Measurements from ENCODE around the gene HSFY1. TPM values are rescaled to one million over a fixed set of nuclear protein-coding genes. Genes with fewer than 3 reads are reported as not detected.
"Not testable (repeated sequence)": the region's sequence is repeated elsewhere in the genome, so short reads cannot be mapped to it uniquely, and the experiment has no call there.

Gene HSFY1, protein sequence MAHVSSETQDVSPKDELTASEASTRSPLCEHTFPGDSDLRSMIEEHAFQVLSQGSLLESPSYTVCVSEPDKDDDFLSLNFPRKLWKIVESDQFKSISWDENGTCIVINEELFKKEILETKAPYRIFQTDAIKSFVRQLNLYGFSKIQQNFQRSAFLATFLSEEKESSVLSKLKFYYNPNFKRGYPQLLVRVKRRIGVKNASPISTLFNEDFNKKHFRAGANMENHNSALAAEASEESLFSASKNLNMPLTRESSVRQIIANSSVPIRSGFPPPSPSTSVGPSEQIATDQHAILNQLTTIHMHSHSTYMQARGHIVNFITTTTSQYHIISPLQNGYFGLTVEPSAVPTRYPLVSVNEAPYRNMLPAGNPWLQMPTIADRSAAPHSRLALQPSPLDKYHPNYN
- not detected for total RNA-seq

DNA sequence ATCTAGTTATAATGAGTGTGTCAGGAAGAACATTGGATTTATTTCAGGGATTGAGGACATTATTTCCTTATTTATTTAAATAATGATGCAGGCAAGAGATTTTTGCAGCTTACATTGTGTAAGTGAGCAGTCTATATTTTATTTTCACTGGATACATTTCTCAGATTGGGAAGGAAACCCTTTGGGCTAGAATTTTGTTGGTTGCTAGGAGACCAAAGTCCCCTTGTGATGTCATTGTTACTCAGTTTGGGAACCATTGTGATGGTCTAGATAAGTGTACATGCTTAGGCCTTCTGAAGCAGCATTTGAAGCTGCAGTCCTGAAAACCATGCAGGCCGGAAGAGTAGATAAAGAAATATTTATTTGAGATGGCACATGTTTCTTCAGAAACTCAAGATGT, at the start of gene HSFY1:
Gene HSFY1 (plus strand): TSS at position 301 of the 400 bp plus-strand sequence. CDS start 68 bp downstream, at position 369.
- ATAC-seq; H3K4me3 Mint-ChIP-seq; H3K36me3 Mint-ChIP-seq (ENCODE audit: low read depth); H3K9me3 Mint-ChIP-seq (ENCODE audit: low read depth); DNase-seq; H3K27me3 Mint-ChIP-seq; intact Hi-C loops (cut with DNase I, micrococcal nuclease); H3K27ac Mint-ChIP-seq; CTCF ChIA-PET; H3K4me1 Mint-ChIP-seq; POLR2A ChIA-PET: not testable (repeated sequence)

DNA sequence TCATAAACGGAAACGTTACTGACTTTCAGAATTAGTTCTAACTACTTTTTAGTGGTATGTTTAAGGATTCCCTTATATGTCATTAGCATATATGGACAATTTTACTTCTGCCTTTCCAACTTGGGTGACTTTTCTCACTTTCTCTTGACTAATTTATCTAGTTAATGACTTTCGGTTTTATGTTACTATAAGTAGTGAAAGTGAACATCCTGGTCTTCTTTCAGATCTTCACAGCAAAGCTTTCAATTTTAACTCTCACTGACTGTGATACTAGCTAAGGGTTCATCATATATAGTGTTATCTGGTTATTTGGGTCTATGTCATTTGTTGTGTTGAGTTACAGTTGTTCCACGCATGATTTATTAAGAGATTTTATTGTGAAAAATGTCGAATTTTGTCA, 42.3 kb upstream of the HSFY1 start:
- POLR2A ChIA-PET; ATAC-seq; H3K27ac Mint-ChIP-seq; intact Hi-C loops (cut with DNase I, micrococcal nuclease); CTCF ChIA-PET; H3K36me3 Mint-ChIP-seq (ENCODE audit: low read depth); H3K9me3 Mint-ChIP-seq (ENCODE audit: low read depth); H3K4me3 Mint-ChIP-seq; H3K4me1 Mint-ChIP-seq; H3K27me3 Mint-ChIP-seq; DNase-seq: not testable (repeated sequence)

DNA sequence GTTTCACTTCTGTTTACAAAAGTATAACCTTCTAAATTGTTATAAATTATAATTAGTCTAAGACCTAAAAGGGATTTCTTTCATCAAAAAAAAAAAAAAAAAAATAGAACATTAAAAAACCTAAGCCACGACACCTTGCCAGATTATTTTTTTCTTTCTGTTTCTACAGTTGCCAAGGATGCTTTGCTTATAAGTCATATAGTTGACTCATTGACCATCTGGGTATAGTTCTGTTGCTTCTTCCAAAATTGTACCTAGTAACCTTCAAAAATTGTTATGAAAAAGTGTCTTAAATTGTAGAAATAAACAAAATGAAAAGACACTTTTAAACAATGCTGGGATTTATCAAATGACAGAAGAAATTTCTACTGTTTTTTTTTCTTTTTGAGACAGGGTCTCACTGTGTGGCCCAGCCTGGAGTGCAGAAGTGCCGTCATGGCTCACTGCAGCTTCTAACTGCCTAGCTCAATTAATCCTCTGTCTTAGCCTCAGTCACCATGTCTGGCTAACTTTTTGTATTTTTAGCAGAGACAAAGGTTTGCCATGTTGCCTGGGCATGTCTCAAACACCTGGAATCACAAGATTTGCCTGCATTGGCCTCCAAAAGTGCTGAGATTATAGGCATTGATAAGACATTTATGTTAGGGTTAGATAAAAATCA, 15.4 kb upstream of the HSFY1 start:
- H3K27me3 Mint-ChIP-seq; H3K27ac Mint-ChIP-seq; intact Hi-C loops (cut with DNase I, micrococcal nuclease); DNase-seq; H3K36me3 Mint-ChIP-seq (ENCODE audit: low read depth); CTCF ChIA-PET; ATAC-seq; POLR2A ChIA-PET; H3K9me3 Mint-ChIP-seq (ENCODE audit: low read depth); H3K4me1 Mint-ChIP-seq; H3K4me3 Mint-ChIP-seq: not testable (repeated sequence)

DNA sequence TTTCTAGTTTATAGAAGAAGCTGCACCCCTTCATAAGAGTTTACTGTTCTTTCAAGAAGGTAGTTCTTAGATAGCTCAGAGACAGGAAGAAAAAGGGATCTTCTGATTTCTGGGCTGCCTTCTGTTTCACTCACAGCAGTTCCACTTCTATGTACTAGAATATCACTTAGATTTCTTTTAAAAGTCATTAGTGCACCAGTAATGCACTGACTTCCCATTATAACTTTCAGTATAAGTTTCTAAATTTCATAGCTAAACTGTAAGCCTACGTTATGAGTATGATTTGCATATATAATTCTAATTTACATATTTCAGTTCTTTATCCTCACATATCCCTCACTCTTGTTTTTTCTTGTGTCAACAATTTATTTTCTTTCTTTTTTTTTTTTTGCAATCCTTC, 7.6 kb upstream of the HSFY1 start:
- POLR2A ChIA-PET: not testable (repeated sequence)

DNA sequence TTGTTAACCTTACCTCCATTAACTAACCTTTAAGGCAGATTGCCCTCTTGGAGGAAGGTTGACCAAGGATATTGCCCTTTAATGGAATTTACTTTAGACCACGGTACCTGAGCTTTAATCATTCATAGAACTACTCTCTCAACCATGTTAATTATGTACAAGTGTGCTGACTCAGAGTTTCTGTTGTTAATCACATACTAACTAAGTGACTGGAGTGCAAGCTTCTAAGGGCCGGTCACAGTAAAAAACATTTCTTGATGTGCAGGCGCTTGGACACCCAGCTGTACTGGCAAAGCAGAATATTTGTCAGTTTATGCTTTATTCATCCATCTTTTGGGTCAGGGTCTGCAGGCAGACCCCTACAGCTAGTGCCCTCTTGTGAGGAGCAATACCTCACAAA, 6.6 kb downstream of the HSFY1 start:
- H3K4me3 Mint-ChIP-seq; H3K9me3 Mint-ChIP-seq (ENCODE audit: low read depth); ATAC-seq; H3K27ac Mint-ChIP-seq; DNase-seq; H3K36me3 Mint-ChIP-seq (ENCODE audit: low read depth); POLR2A ChIA-PET; intact Hi-C loops (cut with DNase I, micrococcal nuclease); H3K4me1 Mint-ChIP-seq; H3K27me3 Mint-ChIP-seq; CTCF ChIA-PET: not testable (repeated sequence)

More for the DNA sequence above, 7.6 kb upstream of the HSFY1 start:
- H3K27ac Mint-ChIP-seq; H3K4me3 Mint-ChIP-seq; H3K36me3 Mint-ChIP-seq (ENCODE audit: low read depth); ATAC-seq; CTCF ChIA-PET; DNase-seq; H3K4me1 Mint-ChIP-seq; intact Hi-C loops (cut with DNase I, micrococcal nuclease); H3K9me3 Mint-ChIP-seq (ENCODE audit: low read depth); H3K27me3 Mint-ChIP-seq: not testable (repeated sequence)

DNA sequence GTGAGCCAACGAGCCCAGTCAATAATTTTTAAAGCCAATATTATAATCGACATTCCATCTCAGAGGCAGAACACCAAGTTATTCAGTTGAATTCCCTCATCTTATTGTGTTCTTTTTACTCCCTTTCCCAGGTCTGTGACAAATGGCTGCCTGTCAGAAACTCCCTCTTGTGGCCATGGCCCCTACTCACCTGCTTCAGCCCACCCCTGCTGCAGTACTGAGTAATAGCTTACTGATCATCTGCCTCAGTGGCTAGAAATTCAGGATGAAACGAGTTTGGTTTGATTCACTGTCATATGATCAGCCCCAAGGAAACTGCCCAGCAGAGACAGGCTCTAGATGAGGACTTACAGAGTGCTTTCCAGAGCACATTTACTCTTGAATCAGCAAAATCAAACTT, 19.4 kb downstream of the HSFY1 start:
- DNase-seq; CTCF ChIA-PET; H3K27me3 Mint-ChIP-seq; H3K27ac Mint-ChIP-seq; H3K36me3 Mint-ChIP-seq (ENCODE audit: low read depth); H3K4me3 Mint-ChIP-seq; POLR2A ChIA-PET; ATAC-seq; intact Hi-C loops (cut with DNase I, micrococcal nuclease); H3K4me1 Mint-ChIP-seq; H3K9me3 Mint-ChIP-seq (ENCODE audit: low read depth): not testable (repeated sequence)

Other genes with a start within 250 kb of the HSFY1 start
- not detected for gene HSFY2, start 227.0 kb downstream of the HSFY1 start, total RNA-seq

Measured in activated CD4-positive, alpha-beta T cell treated with anti-CD3 and anti-CD28 coated beads for 36 hours (primary cell).